ENCODE data around the gene GSTM2. TPM values are rescaled to one million over a fixed set of nuclear protein-coding genes. Genes with fewer than 3 reads are reported as not detected.

GSTM2 gene
- total and polyA plus RNA-seq, 2 of the 4 experiments (the other 2 are of a cell fraction), result 10.2 to 85.5 TPM

DNA sequence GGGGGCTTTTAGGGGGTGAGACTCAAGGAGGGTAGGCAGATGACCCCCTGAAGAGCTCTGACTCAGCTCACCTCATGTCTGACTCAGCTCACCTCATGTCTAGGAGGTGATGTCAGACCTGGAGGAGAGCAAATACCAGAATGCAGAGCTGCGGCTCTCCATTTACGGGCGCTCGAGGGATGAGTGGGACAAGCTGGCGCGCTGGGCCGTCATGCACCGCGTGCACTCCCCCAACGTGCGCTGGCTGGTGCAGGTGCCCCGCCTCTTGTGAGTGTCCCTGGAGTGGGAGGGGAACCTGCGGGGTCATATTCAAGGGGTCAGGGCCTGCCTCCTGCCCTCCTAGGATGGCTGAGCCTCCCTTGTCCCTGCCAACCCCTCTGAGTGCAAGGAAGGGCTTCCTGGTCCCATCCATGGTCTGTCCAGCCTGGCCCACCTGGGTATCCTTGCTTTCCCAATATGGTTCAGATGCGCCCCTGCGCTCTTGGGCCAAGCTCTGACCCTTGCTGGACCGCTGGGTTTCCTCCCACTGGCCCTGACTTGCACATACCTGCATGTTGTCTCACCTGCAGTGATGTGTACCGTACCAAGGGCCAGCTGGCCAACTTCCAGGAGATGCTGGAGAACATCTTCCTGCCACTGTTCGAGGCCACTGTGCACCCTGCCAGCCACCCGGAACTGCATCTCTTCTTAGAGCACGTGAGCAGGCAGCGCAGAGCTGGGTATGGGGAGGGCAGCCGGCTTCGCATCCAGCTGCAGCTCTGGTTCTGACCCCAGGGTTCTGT lies 39.1 kb upstream of the GSTM2 start:
- no peaks in the 10 kb centered on the region for H3K9me3 ChIP-seq (ENCODE audit: control insufficient read depth, insufficient read depth, low read length)
- intact Hi-C loops (cut with micrococcal nuclease) (loop anchor here (10.0 kb wide), 1 partner anchor 344 kb away; the partner anchor contains the start of gene PSRC1), in situ Hi-C loops (cut with MboI; ENCODE audit: low sequenced_read_pairs) (no loop called here), dilution Hi-C loops (cut with HindIII; ENCODE audit: low sequenced_read_pairs, unreplicated experiment) (no loop called here)
- H4K20me1 ChIP-seq (ENCODE audit: insufficient read depth, low read length), result peaks cover 38% of the 10 kb centered on the region
- BruUV-seq (replicated peaks), result no TSS peak
- H3K27ac ChIP-seq (ENCODE audit: insufficient read depth, low read length), result no peak overlapping the region; the same call in 1 of the 2 replicates
- H2AK9ac ChIP-seq (replicated peaks; ENCODE audit: low read depth, low read length, poor library complexity), result no peak overlapping the region
- no peak overlapping the region for H3K14ac ChIP-seq (replicated peaks; ENCODE audit: low read depth, low read length)
- no peak overlapping the region for H2BK20ac ChIP-seq (ENCODE audit: low read depth, low read length)
- H3K36me3 ChIP-seq (ENCODE audit: control insufficient read depth, insufficient read depth, low read length), result peaks cover 68% of the 10 kb centered on the region
- TF ChIP-seq MAZ (IDR thresholded peaks at IDR 0.05; ENCODE audit: borderline replicate concordance, low read depth, low read length) (no peak), BHLHE40 (IDR thresholded peaks at IDR 0.05; ENCODE audit: low read depth, low read length) (no peak), RAD21 (IDR thresholded peaks at IDR 0.05; ENCODE audit: low read length) (no peak), POLR2A (IDR thresholded peaks at IDR 0.05; ENCODE audit: low read depth, low read length) (no peak), MAFK (IDR thresholded peaks at IDR 0.05; ENCODE audit: low read depth, low read length) (no peak), CHD1 (IDR thresholded peaks at IDR 0.05; ENCODE audit: low read depth, low read length) (no peak), MXI1 (IDR thresholded peaks at IDR 0.05; ENCODE audit: borderline replicate concordance, low read depth, low read length) (no peak)
- TF ChIP-seq, protein P1, sequence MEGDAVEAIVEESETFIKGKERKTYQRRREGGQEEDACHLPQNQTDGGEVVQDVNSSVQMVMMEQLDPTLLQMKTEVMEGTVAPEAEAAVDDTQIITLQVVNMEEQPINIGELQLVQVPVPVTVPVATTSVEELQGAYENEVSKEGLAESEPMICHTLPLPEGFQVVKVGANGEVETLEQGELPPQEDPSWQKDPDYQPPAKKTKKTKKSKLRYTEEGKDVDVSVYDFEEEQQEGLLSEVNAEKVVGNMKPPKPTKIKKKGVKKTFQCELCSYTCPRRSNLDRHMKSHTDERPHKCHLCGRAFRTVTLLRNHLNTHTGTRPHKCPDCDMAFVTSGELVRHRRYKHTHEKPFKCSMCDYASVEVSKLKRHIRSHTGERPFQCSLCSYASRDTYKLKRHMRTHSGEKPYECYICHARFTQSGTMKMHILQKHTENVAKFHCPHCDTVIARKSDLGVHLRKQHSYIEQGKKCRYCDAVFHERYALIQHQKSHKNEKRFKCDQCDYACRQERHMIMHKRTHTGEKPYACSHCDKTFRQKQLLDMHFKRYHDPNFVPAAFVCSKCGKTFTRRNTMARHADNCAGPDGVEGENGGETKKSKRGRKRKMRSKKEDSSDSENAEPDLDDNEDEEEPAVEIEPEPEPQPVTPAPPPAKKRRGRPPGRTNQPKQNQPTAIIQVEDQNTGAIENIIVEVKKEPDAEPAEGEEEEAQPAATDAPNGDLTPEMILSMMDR (conservative IDR thresholded peaks at IDR 0.05; ENCODE audit: low read depth, low read length), result no peak
- TF ChIP-seq, protein P2, sequence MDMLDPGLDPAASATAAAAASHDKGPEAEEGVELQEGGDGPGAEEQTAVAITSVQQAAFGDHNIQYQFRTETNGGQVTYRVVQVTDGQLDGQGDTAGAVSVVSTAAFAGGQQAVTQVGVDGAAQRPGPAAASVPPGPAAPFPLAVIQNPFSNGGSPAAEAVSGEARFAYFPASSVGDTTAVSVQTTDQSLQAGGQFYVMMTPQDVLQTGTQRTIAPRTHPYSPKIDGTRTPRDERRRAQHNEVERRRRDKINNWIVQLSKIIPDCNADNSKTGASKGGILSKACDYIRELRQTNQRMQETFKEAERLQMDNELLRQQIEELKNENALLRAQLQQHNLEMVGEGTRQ (IDR thresholded peaks at IDR 0.05; ENCODE audit: low read depth, low read length), result no peak
- H3K18ac ChIP-seq (ENCODE audit: low read depth, low read length), result no peak overlapping the region
- no peak overlapping the region for H3K9ac ChIP-seq (ENCODE audit: low read depth, low read length)
- no peak overlapping the region for H3K4me2 ChIP-seq (ENCODE audit: low read depth, low read length)
- DNase-seq (peak; percentile 59), ATAC-seq (ENCODE audit: low read depth) (no peak)
- no peaks in the 10 kb centered on the region for H3K27me3 ChIP-seq (ENCODE audit: control insufficient read depth, insufficient read depth, low read length)
- peaks cover 24 to 63% of the 10 kb centered on the region in 2 experiments for H3K79me1 ChIP-seq (ENCODE audit: low read depth in 1 of 2, low read length in 2 of 2)
- H4K8ac ChIP-seq (ENCODE audit: low read depth in 2 of 2, low read length in 2 of 2), result no peak overlapping the region
- H3K56ac ChIP-seq (ENCODE audit: extremely low read depth, insufficient read depth, low read length), result no peak overlapping the region
- H4K5ac ChIP-seq (ENCODE audit: low read depth, low read length), result no peak overlapping the region
- H2BK5ac ChIP-seq (ENCODE audit: low read depth, low read length, poor library complexity, severe bottlenecking), result no peak overlapping the region
- H2BK120ac ChIP-seq (ENCODE audit: low read depth, low read length), result no peak overlapping the region
- no peak overlapping the region for H2BK15ac ChIP-seq (ENCODE audit: low read depth, low read length)
- 100% methylated on average over 1 of the region's 23 CpGs; no CpG with 5 or more reads in 1 of the 2 experiments for WGBS, 2 experiments (ENCODE audit: extremely low coverage in 2 of 2, insufficient read length in 1 of 2)
- ChIA-PET POLR2A (ENCODE audit: unreplicated experiment) (interaction anchor here (1.5 kb wide), 1 partner anchor 81 kb away, joined by 4 read pairs; the partner anchor contains the start of gene GNAI3), CTCF (no interaction called here)
- no peak overlapping the region for H2AK5ac ChIP-seq (ENCODE audit: low read depth, low read length)
- H3K4me1 ChIP-seq (ENCODE audit: control insufficient read depth, insufficient read depth, low read length), result peaks cover 10% of the 10 kb centered on the region
- H2AFZ ChIP-seq (replicated peaks; ENCODE audit: low read length, poor library complexity), result no peak overlapping the region
- H3K9me1 ChIP-seq (ENCODE audit: insufficient read depth, low read length), result peaks cover 2% of the 10 kb centered on the region; the same call in 1 of the 2 replicates
- H3K23ac ChIP-seq (ENCODE audit: low read depth, low read length), result no peak overlapping the region
- no peak overlapping the region for H3K4me3 ChIP-seq (ENCODE audit: insufficient read depth, low read depth, low read length)
- H3K4ac ChIP-seq (ENCODE audit: low read depth, low read length), result no peak overlapping the region
- no peak overlapping the region for H4K91ac ChIP-seq (ENCODE audit: insufficient read depth, low read depth, low read length)
